ENCODE data around the gene PCAT6.
A peak's percentile ranks its signal among the peaks of the same experiment; 100 is the strongest.
"Not testable (repeated sequence)": the region's sequence is repeated elsewhere in the genome, so short reads cannot be mapped to it uniquely, and the experiment has no call there.

PCAT6 gene

GRCh38 chr1:202810615-202811295 is at the start of gene PCAT6:
PCAT6 (plus strand) TSS chr1:202810954.
- DNase-seq, result peak; percentile 58

- no peak for DNase-seq
Measured at GRCh38 chr1:202762019-202762418, 48.7 kb upstream of the PCAT6 start.

- DNase-seq, result no peak
Measured at GRCh38 chr1:202765721-202766120, 45.0 kb upstream of the PCAT6 start.

DNA sequence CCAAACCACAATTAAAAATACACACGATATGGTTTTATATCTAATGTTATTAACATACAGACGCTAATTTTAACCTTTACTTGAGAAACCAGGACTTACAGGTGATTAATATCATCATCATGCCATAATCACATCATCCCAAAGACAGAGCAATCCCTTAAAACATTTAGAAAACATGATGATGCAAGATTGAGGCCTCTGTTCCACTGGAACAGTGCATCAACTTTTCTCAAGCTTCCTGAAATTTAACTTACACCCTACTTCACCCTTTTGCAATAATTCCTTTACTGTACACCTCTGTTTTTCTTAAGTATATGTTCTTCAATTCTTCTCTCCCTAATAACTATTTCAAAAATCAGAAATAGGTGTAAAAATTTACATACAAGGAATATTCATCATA is 40.6 kb upstream of the PCAT6 start:
- DNase-seq, result no peak

GRCh38 chr1:202781180-202781579 is 29.6 kb upstream of the PCAT6 start:
- DNase-seq, result no peak

GRCh38 chr1:202786804-202787203 is 23.9 kb upstream of the PCAT6 start:
- no peak for DNase-seq

DNA sequence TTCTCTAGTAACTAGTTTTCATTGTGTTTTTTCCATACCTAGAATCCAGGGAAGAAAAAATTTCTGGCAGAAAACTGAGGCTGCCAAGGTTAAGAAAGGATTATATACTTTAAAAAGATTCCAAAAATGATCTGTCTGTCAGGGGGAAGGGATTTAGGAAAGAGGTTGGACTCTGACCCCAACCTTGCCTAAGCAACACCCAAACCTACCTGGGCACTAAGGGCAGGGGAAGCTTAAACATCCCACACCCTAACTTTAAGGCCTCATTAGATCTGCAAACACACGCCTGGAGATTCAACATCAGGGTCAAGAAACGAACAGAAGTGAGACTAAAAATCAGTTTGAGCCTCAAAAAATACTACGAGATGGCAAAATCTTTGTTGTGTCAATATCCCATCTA is 22.0 kb upstream of the PCAT6 start:
- no peak for DNase-seq

DNA sequence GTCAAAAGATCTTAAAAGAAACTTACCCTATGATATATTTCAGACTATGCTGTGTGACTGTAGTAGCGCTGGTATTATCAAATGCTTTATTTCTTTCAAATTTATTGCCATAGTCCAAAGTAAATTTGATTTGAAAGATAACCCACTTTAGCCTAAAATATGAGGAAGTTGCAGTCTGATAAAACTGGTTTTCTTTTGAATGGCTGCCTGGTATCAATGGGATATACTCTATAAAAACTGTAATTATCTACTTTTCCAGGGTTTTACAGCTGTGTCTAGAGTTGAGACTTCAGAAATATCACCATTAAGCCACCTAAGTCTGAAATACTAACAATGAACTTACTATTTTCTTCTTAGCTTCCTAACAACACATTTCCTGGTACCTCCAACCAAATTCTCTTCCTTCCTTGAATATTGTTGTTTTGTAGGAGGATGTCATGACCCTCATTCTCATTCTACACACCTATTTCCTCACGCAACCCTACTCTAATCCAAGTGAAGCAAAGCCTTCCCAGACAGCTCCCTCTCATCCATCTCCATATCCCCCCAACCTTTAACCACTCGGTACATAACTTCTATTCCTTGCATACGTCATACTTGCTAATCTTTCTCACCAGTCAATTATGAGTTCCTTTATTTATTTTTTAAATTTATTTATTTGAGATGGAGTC is 19.5 kb upstream of the PCAT6 start:
- no peak for DNase-seq

DNA sequence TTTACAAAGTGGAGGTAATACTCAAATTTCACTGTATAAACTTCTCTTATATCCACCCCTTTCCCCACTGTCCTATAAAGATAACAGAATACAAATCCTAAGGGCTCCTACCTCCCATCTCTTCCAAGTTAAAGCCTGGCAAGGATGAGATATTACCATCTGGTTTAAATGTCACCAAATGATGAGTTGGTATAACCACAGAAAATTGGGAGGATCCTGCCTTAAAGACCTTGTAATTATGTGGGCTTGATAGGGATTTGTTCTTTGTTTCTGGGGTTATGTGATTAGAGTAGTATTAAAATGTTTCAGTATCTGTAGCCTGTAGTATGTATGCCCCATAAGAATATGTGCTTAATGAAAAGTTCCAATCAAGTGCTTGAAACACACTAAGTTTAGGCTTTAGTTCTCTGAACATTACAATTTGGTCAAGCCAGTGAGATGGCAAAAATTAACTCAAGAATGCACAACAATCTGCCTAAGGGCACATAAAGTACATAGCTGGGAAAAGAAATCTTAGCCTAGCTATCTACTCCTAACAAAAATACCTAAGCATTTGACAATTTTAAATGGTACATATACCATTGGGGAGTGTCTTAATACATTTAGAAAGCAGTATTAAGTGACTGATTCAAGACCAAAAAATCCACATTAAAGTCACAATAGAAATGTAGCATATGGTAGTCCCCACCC is 16.6 kb upstream of the PCAT6 start:
- DNase-seq, result no peak

GRCh38 chr1:202794931-202795330 is 15.8 kb upstream of the PCAT6 start:
- DNase-seq, result not testable (repeated sequence)

GRCh38 chr1:202796670-202797069 is 14.1 kb upstream of the PCAT6 start:
- DNase-seq, result no peak

- no peak for DNase-seq
Measured at GRCh38 chr1:202798260-202798659, 12.5 kb upstream of the PCAT6 start.

GRCh38 chr1:202798792-202799331 is 11.9 kb upstream of the PCAT6 start:
- no peak for DNase-seq

DNA sequence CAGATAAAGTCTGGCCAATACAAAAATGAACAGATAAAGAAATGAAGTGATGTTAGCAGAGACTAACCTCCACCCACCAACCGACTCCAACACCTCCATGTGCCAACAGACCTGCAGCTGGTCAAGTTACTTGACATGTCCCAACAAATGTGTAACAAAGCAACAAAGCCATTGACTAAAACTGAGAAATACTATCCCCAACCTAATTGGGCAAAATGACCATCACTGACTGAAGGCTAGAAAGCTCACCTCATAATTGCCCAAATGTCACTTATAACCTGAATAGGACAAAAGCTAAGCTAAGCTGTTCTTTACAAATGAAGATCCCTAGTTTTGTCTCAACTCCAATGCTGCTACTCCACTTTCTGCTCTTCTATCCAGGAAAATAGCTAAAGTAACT is 10.0 kb upstream of the PCAT6 start:
- no peak for DNase-seq

GRCh38 chr1:202801175-202801574 is 9.6 kb upstream of the PCAT6 start:
- no peak for DNase-seq

DNA sequence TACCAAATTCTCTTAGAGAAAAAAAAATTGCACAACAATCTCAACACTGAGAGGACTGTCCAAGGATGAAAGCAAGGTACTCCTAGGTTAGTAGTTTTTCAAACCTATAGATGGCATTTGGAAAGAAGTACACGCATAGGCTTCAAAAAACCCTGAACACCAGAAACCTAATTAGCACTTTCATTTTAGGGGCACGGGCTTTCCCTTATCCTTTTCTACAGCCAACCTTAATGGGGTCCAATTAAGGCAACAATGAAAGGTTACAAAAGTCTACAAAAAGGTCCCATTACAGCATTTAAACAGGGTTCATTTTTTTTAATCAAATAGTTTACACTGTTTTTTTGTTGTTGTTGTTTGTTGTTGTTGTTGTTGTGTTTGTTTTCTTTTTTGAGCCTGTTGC is 8.7 kb upstream of the PCAT6 start:
- no peak for DNase-seq

- no peak for DNase-seq
Measured at GRCh38 chr1:202802998-202803932, 7.5 kb upstream of the PCAT6 start.

DNA sequence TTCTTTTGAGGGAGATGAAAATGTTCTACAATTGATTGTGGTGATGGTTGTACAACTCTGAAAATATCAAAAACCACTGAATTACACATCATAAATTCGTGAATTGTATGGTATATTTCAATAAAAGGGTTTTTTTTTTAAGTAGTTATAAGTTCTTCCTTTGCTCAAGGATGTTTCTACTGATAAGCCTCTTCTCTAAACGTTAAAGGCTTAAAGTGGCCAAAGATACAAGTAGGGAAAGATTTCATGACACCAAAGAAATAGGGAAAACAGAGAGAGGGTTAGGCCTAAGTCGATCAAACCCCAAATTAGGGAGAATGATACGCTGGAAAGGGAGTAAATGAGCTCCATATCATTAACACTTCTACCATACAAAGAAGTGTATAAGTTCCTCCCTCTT is 6.6 kb upstream of the PCAT6 start:
- no peak for DNase-seq

- DNase-seq, result no peak
Measured at GRCh38 chr1:202805886-202806844, 4.6 kb upstream of the PCAT6 start.

DNA sequence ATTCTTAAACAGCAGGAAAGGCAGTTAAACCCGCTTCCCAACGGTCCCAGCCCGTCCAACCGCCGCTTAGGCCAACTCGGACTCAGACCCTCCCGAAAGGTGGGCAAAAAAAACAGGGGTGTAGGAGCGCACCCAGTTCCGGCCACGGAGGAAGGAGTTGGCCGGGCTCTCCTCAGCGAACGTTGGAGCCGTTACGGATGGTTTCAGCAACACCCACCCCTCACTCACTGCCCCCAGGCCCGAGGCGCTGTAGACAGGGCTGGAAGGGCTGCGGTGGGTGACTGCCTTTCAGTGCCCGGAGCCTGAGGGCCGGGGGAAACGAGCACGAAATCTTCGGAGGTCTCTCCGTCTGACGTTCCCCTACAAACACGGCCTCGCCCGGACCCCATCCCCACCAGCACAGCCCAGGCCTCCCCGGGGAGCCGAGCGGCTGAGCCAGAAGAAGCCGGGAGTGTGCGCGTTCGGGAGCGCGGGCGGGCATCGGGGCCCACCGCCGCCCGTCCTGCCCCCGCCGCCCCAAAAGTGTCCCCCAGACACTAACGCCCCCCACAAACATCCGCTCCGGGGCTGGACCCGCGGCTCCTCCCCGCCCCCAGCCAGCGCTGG is 3.8 kb upstream of the PCAT6 start:
- DNase-seq, result no peak

DNA sequence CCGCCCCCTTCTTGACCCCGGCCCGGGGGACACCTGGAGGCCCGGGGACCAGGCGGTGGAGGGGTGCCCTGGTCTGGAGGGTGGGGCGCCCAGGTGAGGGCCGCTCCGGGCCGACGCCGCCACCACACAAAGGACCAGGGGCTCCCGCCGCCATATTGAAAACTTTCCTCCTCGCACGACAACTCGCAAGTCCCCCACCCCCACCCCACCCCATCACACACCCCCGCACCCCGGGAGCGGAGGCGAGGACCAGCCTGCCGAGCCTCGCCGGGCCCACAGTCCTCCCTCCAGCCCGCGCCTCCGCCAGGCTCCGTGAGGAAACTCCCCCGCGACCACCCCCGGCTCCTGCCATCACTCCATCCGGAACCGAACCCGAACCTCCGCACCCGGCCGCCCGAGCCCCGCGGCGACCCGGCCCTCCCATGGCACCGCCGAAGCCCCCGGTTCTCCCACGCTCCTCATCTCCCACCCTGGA is 3.3 kb upstream of the PCAT6 start:
- DNase-seq, result no peak
